Small intestine (tissue), 7 donors: ENCODE data around the gene TXNDC15. TPM values are rescaled to one million over a fixed set of nuclear protein-coding genes. Genes with fewer than 3 reads are reported as not detected.
A peak's percentile ranks its signal among the peaks of the same experiment; 100 is the strongest.

Experiments used
- DNase-seq, 2 donors: peaks; one replicate each; pipeline versions ENCODE4 v3.0.0 to v3.0.0-alpha.2; 2013
- FAIRE-seq: peaks from 2 replicates; lab custom pipeline; 2012; peaks lifted over from hg19 to GRCh38; lab: Jason Lieb, UNC
- H3K27ac ChIP-seq, 3 donors: one replicate each; pipeline ENCODE4 v1.5.1; 2013; ENCODE audit warnings: low read length in 2 of 3, mild to moderate bottlenecking in 2 of 3, control low read depth in 1 of 3, inconsistent platforms in 1 of 3, low read depth in 1 of 3, moderate library complexity in 1 of 3
- H3K27me3 ChIP-seq, 3 donors: one replicate each; pipeline ENCODE4 v1.6.1; 2013; ENCODE audit warnings: low read length in 3 of 3, inconsistent platforms in 1 of 3; ENCODE audit not compliant: control insufficient read depth in 3 of 3, insufficient read depth in 3 of 3
- H3K36me3 ChIP-seq, 3 donors: one replicate each; pipeline ENCODE4 v1.6.1; 2013; ENCODE audit warnings: low read length in 3 of 3, inconsistent platforms in 1 of 3, low read depth in 1 of 3, mild to moderate bottlenecking in 1 of 3, moderate library complexity in 1 of 3; ENCODE audit not compliant: control insufficient read depth in 3 of 3, insufficient read depth in 2 of 3
- H3K4me1 ChIP-seq, 3 donors: one replicate each; pipeline ENCODE4 v1.6.1; 2013; ENCODE audit warnings: low read length in 2 of 3, inconsistent platforms in 1 of 3, low read depth in 1 of 3, mild to moderate bottlenecking in 1 of 3, moderate library complexity in 1 of 3; ENCODE audit not compliant: control insufficient read depth in 3 of 3, insufficient read depth in 2 of 3
- H3K4me3 ChIP-seq, 3 donors: one replicate each; pipeline ENCODE4 v1.5.1; 2013; ENCODE audit warnings: low read length in 3 of 3, control low read depth in 1 of 3, inconsistent platforms in 1 of 3, low read depth in 1 of 3, mild to moderate bottlenecking in 1 of 3, moderate library complexity in 1 of 3
- H3K9me3 ChIP-seq, 2 donors: one replicate each; pipeline ENCODE4 v1.6.1; 2013; ENCODE audit warnings: low read depth in 1 of 2, low read length in 1 of 2; ENCODE audit not compliant: control insufficient read depth in 2 of 2, insufficient read depth in 1 of 2
- WGBS, 3 donors: extraction: QIAGEN DNeasy Blood & Tissue Kit; methylation state at CpG; one replicate each; pipeline ENCODE4 v1.1.7; 2013; 5-methylcytosine and 5-hydroxymethylcytosine counted together
- polyA plus RNA-seq, 4 donors: library from polyadenylated mRNA; stranded (reverse) in 3 of 4; unstranded in 1 of 4; fragments of 200-250 nt in 3 of 4; fragments of 120-200 nt in 1 of 4; gene quantifications; one replicate each; pipeline versions ENCODE4 v1.2.1 to v1.2.3, GENCODE V29; 2013
- donor health status: healthy with polysubstance abuse.
- donor health status: control.
- donor health status: control.
- donor health status: Bipolar disorder and iron deficiency.
- donor health status: healthy.

The TXNDC15 gene
- polyA plus RNA-seq, 4 donors = 11.9 to 51.5 (median 33.8) TPM

- no peak overlapping the region for H3K4me3 ChIP-seq
- H3K4me1 ChIP-seq = no peaks in the 10 kb centered on the region
- H3K9me3 ChIP-seq = no peaks in the 10 kb centered on the region
- 86 to 95% (median 95%) methylated on average over 1 of the region's 1 CpG for WGBS, 3 donors
- DNase-seq (no peak), FAIRE-seq (no peak)
- no peaks in the 10 kb centered on the region for H3K27me3 ChIP-seq
- H3K36me3 ChIP-seq = peaks cover 3 to 12% (median 11%) of the 10 kb centered on the region in 3 donors
- no peak overlapping the region for H3K27ac ChIP-seq
Observed at GRCh38 chr5:134939500-134939899, 65.3 kb downstream of the TXNDC15 start.

GRCh38 chr5:134943547-134943946, 69.4 kb downstream of the TXNDC15 start:
- DNase-seq = no peak
- Histone ChIP-seq H3K9me3 (no peaks in the 10 kb centered on the region), H3K4me3 (no peak overlapping the region), H3K27ac (peak overlapping the region in 1 of 3 donors; percentile 11), H3K36me3 (peaks cover 0 to 5% (median 2%) of the 10 kb centered on the region in 3 donors), H3K4me1 (no peaks in the 10 kb centered on the region), H3K27me3 (no peaks in the 10 kb centered on the region)
- WGBS, 3 donors = 67 to 84% (median 83%) methylated on average over 1 of the region's 1 CpG
- no peak for FAIRE-seq

GRCh38 chr5:134944630-134945029, 70.5 kb downstream of the TXNDC15 start:
- FAIRE-seq = no peak
- H3K27ac ChIP-seq = no peak overlapping the region
- no peak for DNase-seq
- peaks cover 0 to 5% (median 2%) of the 10 kb centered on the region in 3 donors for H3K36me3 ChIP-seq
- no peaks in the 10 kb centered on the region for H3K9me3 ChIP-seq
- 61 to 83% (median 83%) methylated on average over 1 of the region's 1 CpG for WGBS, 3 donors
- no peaks in the 10 kb centered on the region for H3K4me1 ChIP-seq
- no peaks in the 10 kb centered on the region for H3K27me3 ChIP-seq
- no peak overlapping the region for H3K4me3 ChIP-seq

GRCh38 chr5:134945041-134945440, 70.9 kb downstream of the TXNDC15 start:
- no peaks in the 10 kb centered on the region for H3K27me3 ChIP-seq
- no peak for DNase-seq
- H3K36me3 ChIP-seq = peaks cover 0 to 5% (median 2%) of the 10 kb centered on the region in 3 donors
- WGBS, 3 donors = 82 to 98% (median 84%) methylated on average over 2 of the region's 2 CpGs
- no peak for FAIRE-seq
- H3K9me3 ChIP-seq = no peaks in the 10 kb centered on the region
- H3K27ac ChIP-seq = no peak overlapping the region
- H3K4me1 ChIP-seq = no peaks in the 10 kb centered on the region
- H3K4me3 ChIP-seq = no peak overlapping the region

GRCh38 chr5:134948911-134949310, 74.7 kb downstream of the TXNDC15 start:
- Histone ChIP-seq H3K27ac (no peak overlapping the region), H3K27me3 (no peaks in the 10 kb centered on the region), H3K36me3 (peaks cover 0 to 2% (median 0%) of the 10 kb centered on the region in 3 donors), H3K9me3 (peaks cover 0 to 5% of the 10 kb centered on the region in 2 donors), H3K4me3 (no peak overlapping the region), H3K4me1 (no peaks in the 10 kb centered on the region)
- FAIRE-seq (no peak), DNase-seq (no peak)
- WGBS, 3 donors = 75 to 88% (median 88%) methylated on average over 5 of the region's 5 CpGs

GRCh38 chr5:134949316-134949715, 75.1 kb downstream of the TXNDC15 start:
- FAIRE-seq (no peak), DNase-seq (no peak)
- Histone ChIP-seq H3K27me3 (no peaks in the 10 kb centered on the region), H3K36me3 (peaks cover 0 to 2% (median 0%) of the 10 kb centered on the region in 3 donors), H3K4me1 (no peaks in the 10 kb centered on the region), H3K4me3 (no peak overlapping the region), H3K9me3 (peaks cover 0 to 7% of the 10 kb centered on the region in 2 donors), H3K27ac (no peak overlapping the region)
- 76 to 85% (median 84%) methylated on average over 5 of the region's 5 CpGs for WGBS, 3 donors

Other genes with a start within 250 kb of the TXNDC15 start
- 10 to 100 TPM; 45.5 to 92.6 (median 67.1) TPM for gene SAR1B, start 241.5 kb upstream of the TXNDC15 start, polyA plus RNA-seq
- 10 to 100 TPM in 3 of 4 donors, 1 to 10 TPM in 1; 9.9 to 53.0 (median 21.0) TPM for gene SEC24A, start 225.6 kb upstream of the TXNDC15 start, polyA plus RNA-seq
- gene CAMLG, start 135.8 kb upstream of the TXNDC15 start, polyA plus RNA-seq = 10 to 100 TPM; 37.0 to 80.0 (median 52.5) TPM
- gene DDX46, start 115.6 kb upstream of the TXNDC15 start, polyA plus RNA-seq = 10 to 100 TPM; 17.0 to 53.9 (median 20.3) TPM
- 10 to 100 TPM; 13.2 to 49.4 (median 19.9) TPM for gene C5orf24, start 28.4 kb upstream of the TXNDC15 start, polyA plus RNA-seq
- 10 to 100 TPM in 2 of 4 donors, 1 to 10 TPM in 2; 5.9 to 19.2 (median 12.4) TPM for gene PCBD2, start 30.8 kb downstream of the TXNDC15 start, polyA plus RNA-seq
- 1 to 10 TPM in 3 of 4 donors, under 1 TPM in 1; 0.46 to 5.8 (median 2.3) TPM for gene CATSPER3, start 93.5 kb downstream of the TXNDC15 start, polyA plus RNA-seq
- gene PITX1, start 159.9 kb downstream of the TXNDC15 start, polyA plus RNA-seq = 10 to 100 TPM in 2 of 4 donors, 1 to 10 TPM in 2; 3.4 to 30.0 (median 8.8) TPM